HG03066 (cell line): ENCODE data around the gene IL10RA.

Source experiments
- ATAC-seq: cut with Tn5 transposase; IDR thresholded peaks from one replicate; pipeline ENCODE4 v1.9.1; 2021; ENCODE audit warnings: low read depth; ENCODE audit not compliant: unreplicated experiment

Gene IL10RA

GRCh38 chr11:118004543-118005223 lies 18.5 kb downstream of the IL10RA start:
- ATAC-seq: no peak

DNA sequence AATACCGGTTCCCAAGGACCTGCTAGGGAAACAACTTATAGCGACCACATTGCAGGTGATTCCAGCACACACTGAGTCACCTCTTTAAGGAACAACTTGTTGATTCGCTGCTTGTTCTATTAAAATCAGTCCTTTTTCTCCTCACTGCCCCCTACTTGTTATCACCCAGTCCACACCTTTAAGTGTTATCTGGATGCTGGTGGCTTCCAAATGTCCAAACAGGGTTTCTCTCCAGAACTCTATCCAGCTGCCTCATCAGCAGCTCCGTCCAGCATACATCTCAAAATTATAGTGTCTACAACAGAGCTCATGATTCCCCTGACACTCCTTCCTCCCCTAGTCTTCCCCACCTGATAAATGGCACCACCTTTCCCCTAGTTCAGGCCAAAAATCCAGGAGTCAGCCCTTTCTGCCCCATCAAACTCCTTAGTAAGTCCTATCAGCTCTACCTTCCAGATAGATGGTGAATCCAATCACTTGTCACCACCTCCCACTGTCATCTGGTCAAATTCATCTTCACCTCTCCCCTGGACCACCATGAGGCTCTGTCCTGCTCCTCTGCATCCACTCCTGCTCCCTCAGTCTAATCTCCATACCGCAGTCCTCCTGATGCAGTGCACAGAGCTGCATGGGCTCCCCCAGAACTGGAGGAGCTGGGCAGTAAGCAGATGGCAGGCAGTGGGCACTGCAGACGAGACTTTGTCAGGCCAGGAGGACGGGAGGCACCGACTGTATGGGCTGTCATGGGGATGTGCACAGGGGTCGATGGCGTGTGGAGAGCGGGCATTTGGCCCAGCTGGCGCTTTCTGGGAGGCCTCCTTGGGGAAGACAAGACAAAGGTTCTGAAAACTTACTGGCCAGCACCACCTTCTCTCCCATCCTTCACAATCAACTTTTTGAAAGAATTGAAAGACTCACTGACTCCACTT lies 19.3 kb downstream of the IL10RA start:
- no peak for ATAC-seq

GRCh38 chr11:118006153-118006534 lies 19.9 kb downstream of the IL10RA start:
- ATAC-seq: no peak

DNA sequence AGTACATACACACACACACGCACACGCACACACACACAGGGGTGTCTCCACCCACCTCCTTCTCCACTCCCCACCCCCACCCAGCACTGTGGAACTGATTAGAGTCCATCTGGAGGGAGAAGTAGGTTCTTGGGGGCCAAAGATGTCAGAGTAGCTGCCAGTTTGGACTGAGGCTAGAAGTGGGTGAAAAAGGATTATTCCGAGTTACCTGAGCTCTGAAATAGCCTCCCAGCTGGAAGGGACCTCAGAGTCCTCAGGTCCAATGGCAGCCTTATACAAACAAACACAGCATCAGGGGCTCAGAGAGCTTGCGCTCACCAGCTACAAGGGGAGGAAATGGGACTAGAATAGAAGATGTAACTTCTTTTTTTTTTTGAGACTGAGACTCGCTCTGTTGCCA lies 20.8 kb downstream of the IL10RA start:
- ATAC-seq: no peak

DNA sequence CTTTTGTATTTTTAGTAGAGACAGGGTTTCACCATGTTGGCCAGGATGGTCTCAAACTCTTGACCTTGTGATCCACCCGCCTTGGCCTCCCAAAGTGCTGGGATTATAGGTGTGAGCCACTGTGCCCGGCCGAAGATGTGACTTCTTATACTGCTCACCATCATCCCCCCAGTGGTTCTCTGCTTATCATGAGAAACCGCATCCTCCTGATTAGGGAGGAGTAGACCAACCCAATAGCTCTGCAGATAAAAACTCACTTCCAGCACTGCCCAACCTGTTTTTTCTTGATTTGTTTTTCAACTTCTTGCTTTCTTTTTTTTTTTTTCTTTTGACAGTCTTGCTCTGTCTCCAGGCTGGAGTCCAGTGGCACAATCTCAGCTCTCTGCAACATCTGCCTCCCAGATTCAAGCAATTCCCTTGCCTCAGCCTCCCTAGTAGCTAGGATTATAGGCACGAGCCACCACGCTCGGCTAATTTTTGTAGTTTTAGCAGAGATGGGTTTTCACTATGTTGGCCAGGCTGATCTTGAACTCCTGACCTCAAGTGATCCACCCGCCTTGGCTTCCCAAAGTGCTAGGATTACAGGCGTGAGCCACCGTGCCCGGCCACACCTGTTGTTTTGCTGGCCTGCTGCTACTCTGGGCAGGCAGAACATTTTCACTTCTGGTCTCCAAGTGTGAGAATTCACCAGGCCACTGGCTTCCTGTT lies 21.5 kb downstream of the IL10RA start:
- peak; percentile 45 for ATAC-seq

- ATAC-seq: no peak
These were observed 22.2 kb downstream of the IL10RA start for GRCh38 chr11:118008271-118008911.

DNA sequence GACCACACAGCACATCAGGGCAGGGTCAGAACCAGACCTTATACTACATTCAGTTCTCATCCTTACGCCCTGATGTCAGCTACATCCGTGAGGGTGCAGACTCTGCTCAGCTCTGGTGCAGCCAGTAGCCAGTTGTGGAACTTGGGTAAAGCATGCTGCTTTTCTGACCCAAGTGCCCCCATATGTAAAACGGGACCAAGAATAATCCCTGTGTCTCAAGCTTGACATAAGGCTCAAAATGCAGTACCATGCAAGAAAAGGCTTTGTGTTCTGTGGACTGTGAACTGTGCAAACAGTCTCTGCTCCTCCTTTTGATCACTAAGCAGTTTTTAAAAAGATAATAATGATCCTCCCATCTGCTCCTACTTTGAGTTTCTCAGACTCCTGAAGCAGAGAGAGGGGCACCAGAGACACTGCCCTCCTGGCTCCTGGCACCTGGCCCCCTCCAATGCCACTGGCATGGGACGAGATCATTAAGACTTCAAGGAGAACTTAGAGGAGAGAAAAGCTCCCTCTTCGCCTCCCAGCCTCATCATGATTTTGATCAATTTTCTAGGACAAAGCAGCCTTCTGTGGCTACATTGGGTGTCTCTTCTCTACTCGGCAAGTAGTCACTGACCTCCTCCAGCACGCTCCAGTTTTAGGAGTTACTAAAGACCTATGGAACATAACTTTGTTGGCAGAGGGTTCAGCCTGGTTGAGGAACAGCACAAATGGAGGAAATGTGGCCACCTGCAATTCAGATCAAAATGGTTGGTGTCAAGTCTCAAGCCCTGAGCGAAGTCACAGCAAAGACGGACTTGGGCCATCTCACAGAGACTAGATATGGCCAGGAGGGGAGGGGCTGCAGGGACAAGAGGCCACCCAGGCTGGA lies 23.9 kb downstream of the IL10RA start:
- peak; percentile 4 for ATAC-seq

DNA sequence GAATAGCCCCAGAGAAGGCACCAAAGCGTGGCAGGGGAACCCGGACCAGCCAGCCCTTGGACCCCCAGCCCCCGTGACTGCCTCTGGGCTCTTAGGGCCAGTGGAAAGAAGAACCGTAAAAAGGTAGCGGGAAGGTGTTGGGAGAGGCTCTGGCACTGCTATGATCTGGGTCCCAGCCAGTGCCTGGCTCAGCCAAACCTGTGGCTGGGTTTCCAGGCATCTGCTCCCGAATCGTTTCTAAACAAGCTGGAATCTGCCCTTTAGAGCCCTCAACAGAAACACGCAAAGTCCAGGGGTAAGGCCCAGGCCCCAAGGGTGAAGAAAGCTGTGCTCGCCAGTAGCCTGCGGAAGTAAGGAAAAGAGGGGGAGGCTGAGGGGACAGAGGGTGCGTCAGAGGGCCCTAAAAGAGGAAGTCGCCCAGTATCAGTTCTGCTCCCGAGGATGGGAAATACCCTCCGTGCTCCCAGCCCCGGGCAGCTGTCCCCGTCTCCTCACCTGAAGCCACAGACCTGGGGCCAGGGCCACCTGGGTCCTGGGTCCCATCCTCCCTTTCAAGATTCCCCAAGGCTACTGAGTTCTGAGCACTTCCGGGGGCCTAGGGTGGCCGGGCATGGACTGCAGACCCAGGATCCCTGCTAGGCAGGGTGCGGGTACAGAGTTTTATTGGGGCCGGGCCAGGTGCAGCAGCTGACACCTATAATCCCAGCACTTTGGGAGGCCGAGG lies 24.7 kb downstream of the IL10RA start:
- ATAC-seq: peak; percentile 70

- no peak for ATAC-seq
These were observed 26.0 kb downstream of the IL10RA start for GRCh38 chr11:118012083-118012669.

DNA sequence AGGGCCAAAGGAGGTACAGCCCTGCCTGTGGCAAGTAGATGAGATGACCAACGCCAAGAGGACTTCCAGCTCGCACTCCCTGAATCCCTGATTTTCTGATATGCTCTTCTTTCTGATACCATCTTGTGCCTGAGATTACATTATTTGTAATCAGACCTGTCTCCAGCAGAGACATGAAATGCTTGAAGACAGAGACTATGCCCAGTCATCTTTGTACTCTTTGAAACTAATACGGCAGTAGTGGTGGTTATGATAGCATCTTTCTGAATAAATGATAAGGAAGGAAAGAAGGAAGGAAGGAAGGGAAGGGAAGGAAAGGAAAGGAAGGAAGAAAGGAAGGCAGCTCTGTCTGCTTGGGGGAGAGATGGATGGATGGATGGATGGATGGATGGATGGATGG lies 27.8 kb downstream of the IL10RA start:
- no peak for ATAC-seq

DNA sequence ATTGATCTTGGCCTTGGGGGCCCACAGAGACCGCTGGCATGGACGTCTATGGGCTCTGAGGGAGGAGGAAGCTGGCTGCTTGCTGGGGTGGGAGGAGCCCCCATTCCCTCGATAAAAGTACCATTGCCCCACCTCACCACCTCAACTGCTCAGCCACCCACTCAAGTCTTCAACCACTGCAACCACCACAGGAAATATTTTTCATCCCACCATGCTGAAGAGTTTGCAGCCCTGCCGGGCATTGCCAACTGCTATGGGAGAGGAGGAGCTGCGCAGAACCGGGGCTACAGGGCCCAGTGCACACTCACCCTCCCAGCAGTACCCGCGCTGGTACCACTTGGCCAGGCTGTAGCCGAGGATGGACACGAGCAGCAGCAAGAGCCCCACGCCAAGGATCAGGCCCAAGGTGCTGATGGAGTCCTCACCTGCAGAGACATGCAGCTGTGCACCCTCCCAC lies 29.2 kb downstream of the IL10RA start:
- no peak for ATAC-seq

DNA sequence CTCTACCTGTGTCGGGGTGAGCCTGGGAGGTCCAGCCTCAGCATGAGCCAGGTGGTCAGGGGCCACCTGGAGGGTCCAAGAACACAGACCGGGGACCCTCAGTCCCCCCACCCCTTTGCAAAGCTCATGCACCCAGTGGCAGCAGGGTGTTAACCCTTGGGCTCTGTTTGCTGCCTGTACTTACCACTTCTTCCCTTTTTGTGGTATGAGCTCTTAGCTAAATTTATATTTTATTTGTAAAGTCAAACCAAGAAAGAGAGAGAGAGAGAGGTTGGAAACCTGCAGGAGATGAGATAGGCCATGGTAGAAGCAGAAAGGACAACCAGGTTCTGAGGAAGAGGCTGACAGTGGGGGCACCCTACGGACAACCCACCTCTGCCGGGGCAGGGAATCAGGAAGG lies 29.9 kb downstream of the IL10RA start:
- no peak for ATAC-seq

DNA sequence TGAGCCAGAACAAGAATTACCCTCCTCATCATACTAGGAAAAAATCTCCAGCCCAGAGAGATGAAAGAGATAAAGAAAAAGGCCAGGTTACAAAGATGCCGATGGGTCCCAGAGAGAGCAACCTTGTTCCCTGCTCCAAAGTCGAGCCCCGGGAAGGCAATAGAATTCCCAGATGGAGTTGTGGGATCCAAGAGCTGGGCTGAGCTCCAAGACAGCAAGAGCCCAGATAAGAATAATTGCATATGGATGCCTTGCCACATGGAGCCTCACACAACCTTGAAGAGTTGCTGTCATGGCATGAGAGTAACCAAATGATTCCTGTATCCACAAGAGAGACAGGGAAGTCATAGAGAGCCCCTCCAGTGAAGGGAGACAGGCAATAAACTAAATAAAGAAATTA lies 30.9 kb downstream of the IL10RA start:
- no peak for ATAC-seq

- ATAC-seq: no peak
These were observed 31.6 kb downstream of the IL10RA start for GRCh38 chr11:118017631-118018315.

GRCh38 chr11:118018401-118018800 lies 32.2 kb downstream of the IL10RA start:
- no peak for ATAC-seq

GRCh38 chr11:118021146-118021545 lies 35.0 kb downstream of the IL10RA start:
- ATAC-seq: no peak

GRCh38 chr11:118027694-118028093 lies 41.5 kb downstream of the IL10RA start:
- ATAC-seq: no peak

DNA sequence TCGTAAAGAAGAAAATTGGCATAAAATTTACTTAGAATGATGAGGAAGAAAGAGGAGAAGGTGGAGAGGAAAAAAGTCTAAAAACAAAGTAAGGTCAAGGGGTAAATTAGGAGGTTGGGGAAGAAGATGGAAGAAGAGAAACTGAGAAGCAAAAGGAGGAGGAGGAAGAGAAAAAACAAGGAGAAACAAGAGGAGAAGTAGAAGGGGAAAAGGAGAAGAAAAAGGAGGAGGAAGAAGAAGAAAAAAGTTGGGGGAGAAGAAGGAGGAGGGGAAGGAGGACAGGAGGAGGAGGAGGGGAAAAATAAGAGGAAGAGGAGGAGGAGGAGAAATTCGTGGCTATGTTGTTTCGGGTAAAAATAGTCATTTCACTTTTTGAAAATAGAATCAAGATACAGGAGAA lies 42.4 kb downstream of the IL10RA start:
- no peak for ATAC-seq
